ENCODE measurements around the gene BRAF.
"Not testable (repeated sequence)": the region's sequence is repeated elsewhere in the genome, so short reads cannot be mapped to it uniquely, and the experiment has no call there.

BRAF gene

GRCh38 chr7:140920745-140921144 is 4.0 kb downstream of the BRAF start:
- no peak for DNase-seq

GRCh38 chr7:140918236-140918635 is 6.5 kb downstream of the BRAF start:
- no peak for DNase-seq

DNA sequence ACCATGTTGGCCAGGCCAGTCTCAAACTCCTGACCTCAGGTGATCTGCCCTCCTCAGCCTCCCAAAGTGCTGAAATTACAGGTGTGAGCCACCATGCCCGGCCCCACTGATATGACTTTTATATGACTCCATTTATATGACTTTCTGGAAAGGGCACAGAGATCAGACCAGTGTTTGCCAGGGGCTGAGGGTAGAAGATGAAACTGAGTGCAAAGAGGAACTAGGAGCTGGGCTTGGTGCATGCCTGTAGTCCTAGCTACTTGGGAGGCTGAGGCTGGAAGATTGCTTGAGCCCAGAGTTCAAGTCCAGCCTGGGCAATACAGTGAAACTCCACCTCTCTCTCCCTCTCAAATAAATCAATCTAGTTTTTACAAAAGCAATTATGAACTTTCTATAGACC is 7.5 kb downstream of the BRAF start:
- no peak for DNase-seq

GRCh38 chr7:140915935-140916555 is 8.7 kb downstream of the BRAF start:
- DNase-seq: no peak

DNA sequence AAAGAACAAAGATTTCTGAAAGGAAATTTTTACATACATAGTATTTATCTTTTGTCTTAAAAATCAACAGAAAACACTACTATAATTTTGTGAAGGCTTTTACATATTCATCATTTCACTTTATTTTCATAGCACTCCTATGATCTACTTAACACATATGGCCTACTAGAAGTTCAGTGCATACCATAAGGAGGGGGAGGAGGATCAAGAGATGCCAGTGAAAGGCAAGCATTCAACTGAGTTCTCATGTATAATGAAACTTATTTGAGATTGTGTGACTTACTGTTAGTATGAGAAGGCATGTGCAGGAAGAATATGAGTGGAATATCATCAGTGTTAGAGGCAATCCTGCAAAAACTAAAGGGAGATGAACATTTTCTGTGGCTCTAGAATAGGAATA is 10.6 kb downstream of the BRAF start:
- no peak for DNase-seq

- DNase-seq: not testable (repeated sequence)
Observed at GRCh38 chr7:140913596-140913928, 11.2 kb downstream of the BRAF start.

- DNase-seq: no peak
Observed at GRCh38 chr7:140911746-140912145, 13.0 kb downstream of the BRAF start.

GRCh38 chr7:140909476-140910161 is 15.1 kb downstream of the BRAF start:
- DNase-seq: no peak

DNA sequence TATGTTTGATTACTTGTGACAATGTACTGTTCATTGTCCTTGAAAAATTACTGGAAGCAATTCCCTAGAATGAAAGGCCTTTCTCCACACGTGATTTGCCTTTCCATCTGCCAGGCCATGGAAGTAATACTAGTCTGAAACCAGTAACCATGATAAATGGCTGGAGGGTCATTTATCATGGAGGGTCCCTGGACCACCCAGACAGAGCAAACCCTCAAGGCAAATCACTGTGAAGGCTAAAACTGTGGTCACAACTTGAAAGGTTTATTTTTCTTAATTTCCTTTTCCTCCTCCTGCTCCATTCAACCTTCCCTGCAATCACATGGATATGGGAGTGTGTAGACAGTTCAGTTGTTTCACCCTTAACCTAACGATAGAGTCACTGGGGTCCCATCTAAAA is 16.4 kb downstream of the BRAF start:
- DNase-seq: no peak

DNA sequence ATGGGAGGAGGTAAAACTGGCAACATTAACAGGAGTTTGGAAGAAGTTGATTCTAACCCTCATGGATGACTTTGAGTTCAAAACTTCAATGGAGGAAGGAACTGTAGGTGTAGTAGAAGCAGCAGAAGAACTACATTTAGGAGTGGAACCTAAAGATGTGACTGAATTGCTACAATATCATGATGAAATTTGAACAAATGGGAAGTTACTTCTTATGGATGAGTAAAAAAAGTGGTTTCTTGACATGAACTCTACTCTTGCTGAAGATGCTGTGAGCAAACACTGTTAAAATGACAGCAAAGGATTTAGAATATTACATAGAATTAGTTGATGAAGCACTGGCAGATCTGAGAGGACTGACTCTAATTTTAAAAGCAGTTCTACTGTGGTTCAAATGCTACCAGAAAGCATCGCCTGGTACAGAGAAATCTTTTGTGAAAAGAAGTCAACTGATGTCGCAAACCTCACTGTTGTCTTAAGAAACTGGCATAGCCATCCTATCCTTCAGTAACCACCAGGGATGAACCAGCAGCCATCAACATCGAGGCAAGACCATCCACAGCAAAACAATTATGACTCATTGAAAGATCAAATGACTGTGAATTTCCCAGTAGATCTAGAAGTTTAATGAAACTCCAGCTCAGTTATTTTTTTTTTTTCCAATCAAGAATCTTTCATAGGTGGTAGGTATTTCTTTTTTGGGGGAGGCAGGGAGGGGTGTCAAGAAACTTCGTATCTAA is 20.8 kb downstream of the BRAF start:
- DNase-seq: no peak

GRCh38 chr7:140902303-140902953 is 22.3 kb downstream of the BRAF start:
- DNase-seq: no peak

GRCh38 chr7:140901941-140902302 is 22.8 kb downstream of the BRAF start:
- DNase-seq: no peak

DNA sequence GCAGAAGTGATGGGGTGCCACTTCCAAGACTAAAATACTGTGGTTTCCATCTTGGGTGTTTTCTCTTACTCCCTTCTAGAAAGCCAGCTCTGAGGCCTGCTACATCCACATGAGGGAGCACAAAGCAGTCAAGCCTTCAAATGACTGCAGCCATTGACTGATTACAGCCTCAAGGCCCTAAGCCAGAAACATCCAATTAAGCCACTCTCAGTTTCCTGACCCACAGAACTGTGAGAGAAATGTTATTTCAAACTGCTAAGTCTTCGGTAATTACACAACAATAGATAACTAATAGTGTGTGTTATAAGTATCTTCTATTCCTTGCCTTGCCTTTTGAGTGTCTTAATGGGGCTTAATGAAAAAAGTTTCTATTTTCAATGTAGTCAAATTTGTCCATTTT is 24.8 kb downstream of the BRAF start:
- peak in 18 of 51 donors; percentile 0 to 53 (median 18) for DNase-seq

DNA sequence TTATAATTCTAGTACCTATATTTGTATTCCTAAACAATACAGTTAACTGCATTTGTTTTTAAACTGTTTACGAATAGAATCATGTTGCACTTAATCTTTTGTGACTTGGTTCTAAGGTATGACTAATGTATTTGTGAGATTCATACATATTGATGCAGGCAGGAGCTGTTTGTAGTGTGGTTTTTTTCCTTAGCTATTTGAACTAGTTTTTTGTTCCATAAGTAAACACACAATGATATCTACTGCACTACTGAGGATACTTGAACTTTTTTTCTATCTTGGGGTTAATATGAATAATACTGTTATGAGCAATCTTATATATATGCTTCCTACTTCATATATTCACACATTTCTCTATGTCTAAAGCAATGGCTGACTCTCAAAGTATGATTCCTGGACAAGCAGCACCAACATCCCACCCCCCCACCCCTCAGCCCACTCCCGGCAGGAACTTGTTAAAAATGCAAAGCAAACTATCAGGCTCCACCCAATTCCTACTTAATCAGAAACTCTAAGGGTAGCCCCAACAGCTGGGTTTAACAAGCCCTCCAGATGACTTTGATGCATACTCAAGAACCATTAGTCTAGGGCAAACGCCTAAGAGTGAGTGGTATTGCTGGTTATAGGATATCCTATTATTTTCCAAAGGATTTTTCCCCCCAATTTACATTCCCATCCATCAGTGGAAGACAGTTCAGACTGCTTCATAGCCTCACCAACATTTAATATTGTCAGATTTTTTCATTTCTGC is 25.8 kb downstream of the BRAF start:
- DNase-seq: no peak

DNA sequence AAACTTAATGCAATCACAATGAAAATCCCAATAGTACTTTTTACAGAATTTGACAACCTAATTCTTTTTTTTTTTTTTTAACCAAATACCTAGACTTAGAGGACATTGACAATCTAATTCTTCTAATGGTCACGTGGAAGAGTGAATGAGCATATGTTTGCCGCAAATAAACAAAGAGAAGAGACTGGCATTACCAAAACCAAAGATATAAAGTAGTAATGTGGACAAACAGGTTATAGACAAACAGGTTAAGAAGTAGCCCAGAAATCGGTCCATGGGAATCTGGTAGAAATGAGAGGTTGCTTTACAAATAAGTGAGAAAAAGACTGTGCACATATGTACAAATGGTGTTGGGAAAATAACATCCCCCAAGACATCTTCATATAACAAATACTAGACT is 27.7 kb downstream of the BRAF start:
- no peak for DNase-seq

- DNase-seq: no peak
Observed at GRCh38 chr7:140889645-140890044, 35.1 kb downstream of the BRAF start.

DNA sequence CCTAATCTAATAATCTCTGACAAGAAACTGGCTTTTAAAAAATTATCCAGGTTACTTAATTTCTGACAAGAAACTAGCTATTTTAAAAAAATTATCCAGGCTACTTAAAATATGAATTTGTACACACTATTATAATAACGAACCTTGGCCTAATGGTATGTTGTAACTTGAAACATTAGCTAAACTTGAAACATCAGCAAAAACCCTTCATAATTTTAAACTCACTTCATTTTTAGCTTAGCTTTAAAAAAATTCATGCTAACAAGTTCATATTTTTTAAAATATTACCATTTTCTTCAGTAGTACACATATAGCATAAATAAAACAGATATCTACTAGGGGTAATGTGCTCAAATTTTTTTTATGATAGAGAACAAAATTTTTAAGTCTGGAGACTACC is 35.6 kb downstream of the BRAF start:
- DNase-seq: no peak

- no peak for DNase-seq
Observed at GRCh38 chr7:140888087-140888486, 36.6 kb downstream of the BRAF start.

- no peak for DNase-seq
Observed at GRCh38 chr7:140885735-140886334, 38.9 kb downstream of the BRAF start.

- no peak for DNase-seq
Observed at GRCh38 chr7:140883378-140883777, 41.4 kb downstream of the BRAF start.

GRCh38 chr7:140882834-140883233 is 41.9 kb downstream of the BRAF start:
- DNase-seq: not testable (repeated sequence)
